Measurements from ENCODE around the gene AXDND1. TPM values are rescaled to one million over a fixed set of nuclear protein-coding genes. Genes with fewer than 3 reads are reported as not detected.

AXDND1 gene
- total RNA-seq, 8 experiments from 2014 or later, result 0.27 to 2.6 (median 1.5) TPM

GRCh38 chr1:179599623-179600249 lies 234.0 kb downstream of the AXDND1 start:
- Histone ChIP-seq H3K4me3 (no peak overlapping the region), H3K4me1 (replicated peaks in 1 of 2) (no peaks in the 10 kb centered on the region), H3K27ac (no peak overlapping the region)
- peak in 4 of 8 experiments; percentile 58 to 74 (median 68) for ATAC-seq (replicated peaks in 6 of 8)
- in situ Hi-C loops (cut with MboI; ENCODE audit: low pct_unique_long_range_greater_than_20kb in 2 of 9, low sequenced_read_pairs in 9 of 9, unreplicated experiment in 9 of 9), result no loop called here

- 17 to 100% (median 72%) methylated on average over 1 of the region's 1 CpG; no CpG with 5 or more reads in 2 of the 10 experiments for WGBS, 10 experiments
- in situ Hi-C loops (cut with MboI; ENCODE audit: low pct_unique_long_range_greater_than_20kb in 2 of 9, low sequenced_read_pairs in 9 of 9, unreplicated experiment in 9 of 9), result no loop called here
- no peak for ATAC-seq (replicated peaks in 6 of 8)
- Histone ChIP-seq H3K27ac (no peak overlapping the region), H3K4me3 (no peak overlapping the region), H3K4me1 (replicated peaks in 1 of 2) (no peaks in the 10 kb centered on the region)
Measured at GRCh38 chr1:179601093-179601492, 235.3 kb downstream of the AXDND1 start.

Other genes starting within 250 kb of the AXDND1 start
- gene ABL2, start 136.3 kb upstream of the AXDND1 start, total RNA-seq, result 10 to 100 TPM; 12.3 to 26.6 (median 18.1) TPM
- 10 to 100 TPM in 6 of 8 experiments, 1 to 10 TPM in 2; 9.3 to 35.2 (median 11.8) TPM for gene SOAT1, start 72.2 kb upstream of the AXDND1 start, total RNA-seq
- gene NPHS2, start 210.0 kb downstream of the AXDND1 start, total RNA-seq, result under 1 TPM in 2 of 8 experiments, not detected in 6; 0.18 to 0.24 TPM
- under 1 TPM in 5 of 8 experiments, not detected in 3; 0.05 to 0.17 (median 0.10) TPM for gene TDRD5, start 225.9 kb downstream of the AXDND1 start, total RNA-seq